ENCODE measurements around the gene HELB. TPM values are rescaled to one million over a fixed set of nuclear protein-coding genes. Genes with fewer than 3 reads are reported as not detected.

Gene HELB
- total and polyA plus RNA-seq, 7 donors: 0.25 to 1.9 (median 0.90) TPM

DNA sequence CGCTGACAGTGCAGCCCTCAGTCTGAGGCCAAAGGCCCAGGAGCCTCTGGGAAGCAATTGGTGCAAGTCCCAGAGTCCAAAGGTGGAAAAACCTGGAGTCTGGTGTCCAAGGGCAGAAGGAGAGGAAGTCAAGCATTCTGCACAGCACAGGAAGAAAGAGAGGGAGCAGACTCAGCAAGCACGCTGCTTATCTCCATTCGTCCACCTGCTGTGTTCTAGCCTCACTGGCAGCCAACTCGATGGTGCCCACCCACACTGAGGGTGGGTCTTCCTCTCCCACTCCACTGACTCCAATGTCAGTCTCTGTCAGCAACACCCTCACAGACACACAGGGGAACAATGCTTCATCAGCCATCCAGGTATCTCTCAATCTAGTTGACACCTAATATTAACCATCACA is 38.8 kb downstream of the HELB start:
- intact Hi-C loops (cut with DNase I): no loop called here
- Histone ChIP-seq H3K4me3 (no peak overlapping the region), H3K27me3 (ENCODE audit: insufficient read depth in 3 of 3, low read length in 2 of 3) (no peaks in the 10 kb centered on the region), H3K4me1 (no peaks in the 10 kb centered on the region), H3K27ac (no peak overlapping the region), H3K36me3 (ENCODE audit: insufficient read depth in 1 of 2, low read depth in 1 of 2) (peaks cover 0 to 9% of the 10 kb centered on the region in 2 donors), H3K9me3 (peaks cover 22% of the 10 kb centered on the region)
- TF ChIP-seq, protein P1, sequence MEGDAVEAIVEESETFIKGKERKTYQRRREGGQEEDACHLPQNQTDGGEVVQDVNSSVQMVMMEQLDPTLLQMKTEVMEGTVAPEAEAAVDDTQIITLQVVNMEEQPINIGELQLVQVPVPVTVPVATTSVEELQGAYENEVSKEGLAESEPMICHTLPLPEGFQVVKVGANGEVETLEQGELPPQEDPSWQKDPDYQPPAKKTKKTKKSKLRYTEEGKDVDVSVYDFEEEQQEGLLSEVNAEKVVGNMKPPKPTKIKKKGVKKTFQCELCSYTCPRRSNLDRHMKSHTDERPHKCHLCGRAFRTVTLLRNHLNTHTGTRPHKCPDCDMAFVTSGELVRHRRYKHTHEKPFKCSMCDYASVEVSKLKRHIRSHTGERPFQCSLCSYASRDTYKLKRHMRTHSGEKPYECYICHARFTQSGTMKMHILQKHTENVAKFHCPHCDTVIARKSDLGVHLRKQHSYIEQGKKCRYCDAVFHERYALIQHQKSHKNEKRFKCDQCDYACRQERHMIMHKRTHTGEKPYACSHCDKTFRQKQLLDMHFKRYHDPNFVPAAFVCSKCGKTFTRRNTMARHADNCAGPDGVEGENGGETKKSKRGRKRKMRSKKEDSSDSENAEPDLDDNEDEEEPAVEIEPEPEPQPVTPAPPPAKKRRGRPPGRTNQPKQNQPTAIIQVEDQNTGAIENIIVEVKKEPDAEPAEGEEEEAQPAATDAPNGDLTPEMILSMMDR (IDR thresholded peaks at IDR 0.05): no peak
- 94 to 100% (median 96%) methylated on average over 4 of the region's 4 CpGs for WGBS, 3 donors
- ATAC-seq: no peak
- DNase-seq: no peak

DNA sequence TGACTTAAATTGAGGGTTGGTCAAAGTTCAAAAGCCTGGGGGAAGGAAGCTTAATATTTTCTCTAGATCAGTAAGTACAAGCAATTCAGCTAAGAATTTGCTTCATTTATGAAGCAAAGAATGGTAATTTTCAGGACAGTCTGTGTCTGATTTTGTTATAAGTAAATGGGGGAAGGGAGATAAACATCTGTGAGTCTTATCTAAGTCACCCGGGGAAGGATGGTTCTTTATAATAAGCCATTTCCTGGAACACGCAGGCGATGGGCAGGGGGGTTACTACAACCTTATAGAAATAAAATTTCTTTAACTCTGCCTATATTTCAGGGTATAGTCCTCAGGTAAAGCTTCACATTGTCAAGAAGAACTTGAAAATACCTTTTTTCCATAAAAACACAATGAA is 42.9 kb downstream of the HELB start:
- no peak for ATAC-seq
- DNase-seq: no peak
- H3K36me3 ChIP-seq (ENCODE audit: insufficient read depth in 1 of 2, low read depth in 1 of 2): no peaks in the 10 kb centered on the region
- WGBS, 3 donors: 82 to 86% (median 83%) methylated on average over 3 of the region's 3 CpGs
- H3K9me3 ChIP-seq: peaks cover 17% of the 10 kb centered on the region
- no peaks in the 10 kb centered on the region for H3K4me1 ChIP-seq
- H3K27ac ChIP-seq: no peak overlapping the region
- TF ChIP-seq, protein P1 (IDR thresholded peaks at IDR 0.05): no peak
- no peaks in the 10 kb centered on the region for H3K27me3 ChIP-seq (ENCODE audit: insufficient read depth in 3 of 3, low read length in 2 of 3)
- H3K4me3 ChIP-seq: no peak overlapping the region
- intact Hi-C loops (cut with DNase I): no loop called here

DNA sequence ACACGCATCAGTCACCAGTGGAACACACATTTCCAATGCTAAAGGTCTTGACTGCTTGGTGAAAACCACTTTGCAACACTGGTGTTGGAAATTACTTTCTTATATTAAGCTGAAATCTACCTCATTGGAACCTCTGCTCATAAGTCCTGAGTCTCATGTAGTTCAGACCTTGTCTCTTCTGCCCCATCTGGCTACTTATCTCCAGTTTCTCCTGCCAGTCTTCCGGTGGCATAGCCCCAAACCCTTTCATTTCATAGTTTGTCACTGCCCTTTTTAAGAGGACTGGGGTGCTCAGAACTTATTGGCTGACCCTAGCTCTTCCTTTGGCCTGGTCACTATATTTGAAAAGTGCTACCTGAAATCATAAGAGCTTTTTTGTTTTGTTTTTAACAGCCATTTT is 43.7 kb downstream of the HELB start:
- intact Hi-C loops (cut with DNase I): no loop called here
- Histone ChIP-seq H3K4me3 (no peak overlapping the region), H3K9me3 (peaks cover 17% of the 10 kb centered on the region), H3K27ac (no peak overlapping the region), H3K4me1 (no peaks in the 10 kb centered on the region), H3K36me3 (ENCODE audit: insufficient read depth in 1 of 2, low read depth in 1 of 2) (no peaks in the 10 kb centered on the region), H3K27me3 (ENCODE audit: insufficient read depth in 3 of 3, low read length in 2 of 3) (no peaks in the 10 kb centered on the region)
- TF ChIP-seq, protein P1 (IDR thresholded peaks at IDR 0.05): no peak
- WGBS, 3 donors: 91 to 95% (median 93%) methylated on average over 2 of the region's 2 CpGs
- DNase-seq (no peak), ATAC-seq (no peak)

DNA sequence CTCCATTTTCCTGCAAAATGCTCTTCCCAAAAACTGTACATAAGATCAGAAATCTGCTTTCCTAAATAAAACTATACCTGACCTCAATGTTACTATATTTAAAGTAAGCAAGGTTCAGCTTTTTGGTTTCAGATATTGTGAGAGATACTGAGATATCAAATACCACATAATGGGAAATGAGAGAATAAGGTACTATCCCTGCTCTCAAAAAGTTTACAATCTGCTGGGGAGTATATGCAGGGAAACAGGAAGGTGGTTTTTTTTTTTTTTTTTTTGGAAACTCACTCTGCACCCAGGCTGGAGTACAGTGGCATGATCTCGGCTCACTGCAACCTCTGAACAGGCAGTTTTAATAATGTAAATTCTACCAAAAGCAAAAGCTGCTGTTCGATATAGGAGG is 49.0 kb downstream of the HELB start:
- Histone ChIP-seq H3K4me1 (no peaks in the 10 kb centered on the region), H3K36me3 (ENCODE audit: insufficient read depth in 1 of 2, low read depth in 1 of 2) (no peaks in the 10 kb centered on the region), H3K4me3 (no peak overlapping the region), H3K9me3 (no peaks in the 10 kb centered on the region), H3K27ac (no peak overlapping the region), H3K27me3 (ENCODE audit: insufficient read depth in 3 of 3, low read length in 2 of 3) (no peaks in the 10 kb centered on the region)
- DNase-seq (no peak), ATAC-seq (no peak)
- TF ChIP-seq, protein P1 (IDR thresholded peaks at IDR 0.05): no peak
- 89 to 95% (median 89%) methylated on average over 2 of the region's 2 CpGs for WGBS, 3 donors
- intact Hi-C loops (cut with DNase I): no loop called here

DNA sequence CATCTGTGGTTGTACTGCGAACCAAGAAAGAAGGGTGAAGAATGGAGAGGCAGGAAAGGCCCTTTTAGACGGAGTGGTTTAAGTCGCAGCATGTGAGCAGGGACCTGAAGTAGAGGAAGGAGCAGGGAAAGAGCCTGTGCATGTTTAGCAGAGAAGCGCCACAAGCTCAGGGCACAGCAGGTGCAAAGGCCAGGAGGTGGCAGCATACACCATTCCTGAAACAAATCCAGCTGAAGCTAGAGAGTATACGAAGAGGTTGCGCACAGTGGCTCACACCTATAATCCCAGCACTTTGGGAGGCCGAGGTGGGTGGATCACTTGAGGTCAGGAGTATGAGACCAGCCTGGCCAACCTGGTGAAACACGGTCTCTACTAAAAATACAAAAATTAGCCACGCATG is 49.9 kb downstream of the HELB start:
- TF ChIP-seq, protein P1 (IDR thresholded peaks at IDR 0.05): no peak
- H3K4me1 ChIP-seq: no peaks in the 10 kb centered on the region
- H3K27ac ChIP-seq: no peak overlapping the region
- H3K27me3 ChIP-seq (ENCODE audit: insufficient read depth in 3 of 3, low read length in 2 of 3): no peaks in the 10 kb centered on the region
- intact Hi-C loops (cut with DNase I): no loop called here
- H3K36me3 ChIP-seq (ENCODE audit: insufficient read depth in 1 of 2, low read depth in 1 of 2): no peaks in the 10 kb centered on the region
- ATAC-seq: no peak
- whole genome bisulfite sequencing, 3 donors: 77 to 79% (median 77%) methylated on average over 9 of the region's 9 CpGs
- H3K4me3 ChIP-seq: no peak overlapping the region
- H3K9me3 ChIP-seq: no peaks in the 10 kb centered on the region
- DNase-seq: no peak

All from psoas muscle (tissue), 8 donors.